D721Med (cell line): ENCODE measurements around the gene MPDU1.

Source experiments
- DNase-seq: peaks from one replicate; pipeline ENCODE4 v3.0.0; 2011; ENCODE audit warnings: low spot score; ENCODE audit not compliant: insufficient read length
- FAIRE-seq: peaks from 2 replicates; lab custom pipeline; 2011; peaks lifted over from hg19 to GRCh38; lab: Jason Lieb, UNC
- CTCF ChIP-seq: IDR thresholded peaks from 2 replicates; pipeline ENCODE4 v1.5.1; 2012; ENCODE audit warnings: mild to moderate bottlenecking, control low read depth; ENCODE audit not compliant: insufficient read depth; ENCODE audit errors: missing control alignments

The MPDU1 gene

GRCh38 chr17:7586673-7587419 is 3.2 kb downstream of the MPDU1 start:
- TF ChIP-seq CTCF, result no peak
- DNase-seq (no peak), FAIRE-seq (no peak)

- TF ChIP-seq CTCF, result no peak
- FAIRE-seq (no peak), DNase-seq (no peak)
Observed at GRCh38 chr17:7587420-7588151, 3.9 kb downstream of the MPDU1 start.

GRCh38 chr17:7588553-7589203 is 5.0 kb downstream of the MPDU1 start:
- FAIRE-seq (no peak), DNase-seq (no peak)
- no peak for TF ChIP-seq CTCF

- peak; percentile 53 for TF ChIP-seq CTCF
- peak; percentile 93 for DNase-seq
- FAIRE-seq, result no peak
Observed at GRCh38 chr17:7589204-7589868, 5.7 kb downstream of the MPDU1 start.

- no peak for TF ChIP-seq CTCF
- FAIRE-seq, result no peak
- DNase-seq, result no peak
Observed at GRCh38 chr17:7589891-7590691, 6.4 kb downstream of the MPDU1 start, which contains the start of gene SOX15. Gene SOX15, minus strand, starts transcription at chr17:7590094. Its CDS starts 418 bp downstream, at chr17:7589676.

DNA sequence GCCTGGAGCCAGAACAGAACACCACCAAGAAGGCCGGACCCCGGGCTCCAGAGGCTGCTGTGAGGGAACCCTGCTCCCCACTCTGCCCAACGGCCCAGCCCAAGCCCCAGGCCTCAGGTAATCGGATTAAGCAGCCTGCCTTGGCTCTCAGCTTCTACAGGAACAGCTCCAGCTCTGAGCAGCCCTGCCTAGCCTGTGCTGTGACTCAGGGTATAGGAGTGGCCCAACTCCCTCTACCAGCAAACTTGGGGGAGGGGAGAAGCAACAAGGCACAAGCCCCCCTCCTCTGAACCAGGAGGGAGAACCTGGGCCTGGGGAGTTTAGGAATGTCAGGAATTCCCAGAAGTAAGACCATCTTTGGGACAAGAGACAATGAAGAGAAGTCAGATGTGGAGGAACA is 7.1 kb downstream of the MPDU1 start:
- peak; percentile 98 for DNase-seq
- no peak for TF ChIP-seq CTCF
- FAIRE-seq, result no peak
